ENCODE data around the gene RBBP5.

The RBBP5 gene

DNA sequence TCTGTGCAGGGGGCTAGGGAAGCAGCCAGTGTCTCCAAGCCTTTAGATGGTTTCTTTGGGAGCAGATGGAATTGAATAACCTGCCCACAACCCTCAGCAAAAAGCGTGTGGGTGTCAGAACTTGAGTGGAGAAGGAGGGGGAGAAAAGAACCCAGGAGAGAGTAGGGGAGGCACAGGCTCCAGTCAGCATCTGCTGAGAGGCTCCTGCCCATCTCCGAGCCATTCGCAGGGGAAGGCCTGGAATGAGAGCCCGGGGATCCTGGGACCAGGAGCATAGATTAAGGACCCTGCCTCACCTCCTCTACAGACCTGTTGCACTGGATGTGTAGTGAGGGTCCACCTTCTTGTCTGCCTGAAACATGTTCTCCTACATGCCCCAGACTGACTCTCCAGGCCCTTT, 53.8 kb downstream of the RBBP5 start:
- TF ChIP-seq, protein P1, sequence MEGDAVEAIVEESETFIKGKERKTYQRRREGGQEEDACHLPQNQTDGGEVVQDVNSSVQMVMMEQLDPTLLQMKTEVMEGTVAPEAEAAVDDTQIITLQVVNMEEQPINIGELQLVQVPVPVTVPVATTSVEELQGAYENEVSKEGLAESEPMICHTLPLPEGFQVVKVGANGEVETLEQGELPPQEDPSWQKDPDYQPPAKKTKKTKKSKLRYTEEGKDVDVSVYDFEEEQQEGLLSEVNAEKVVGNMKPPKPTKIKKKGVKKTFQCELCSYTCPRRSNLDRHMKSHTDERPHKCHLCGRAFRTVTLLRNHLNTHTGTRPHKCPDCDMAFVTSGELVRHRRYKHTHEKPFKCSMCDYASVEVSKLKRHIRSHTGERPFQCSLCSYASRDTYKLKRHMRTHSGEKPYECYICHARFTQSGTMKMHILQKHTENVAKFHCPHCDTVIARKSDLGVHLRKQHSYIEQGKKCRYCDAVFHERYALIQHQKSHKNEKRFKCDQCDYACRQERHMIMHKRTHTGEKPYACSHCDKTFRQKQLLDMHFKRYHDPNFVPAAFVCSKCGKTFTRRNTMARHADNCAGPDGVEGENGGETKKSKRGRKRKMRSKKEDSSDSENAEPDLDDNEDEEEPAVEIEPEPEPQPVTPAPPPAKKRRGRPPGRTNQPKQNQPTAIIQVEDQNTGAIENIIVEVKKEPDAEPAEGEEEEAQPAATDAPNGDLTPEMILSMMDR (conservative IDR thresholded peaks at IDR 0.05; ENCODE audit: control insufficient read depth, insufficient read depth, low read depth, low read length) = no peak
- H3K4me3 ChIP-seq (ENCODE audit: control insufficient read depth, low read depth, low read length) = no peak overlapping the region
- DNase-seq (ENCODE audit: low read depth) = no peak

GRCh38 chr1:205067031-205067430, 54.7 kb downstream of the RBBP5 start:
- TF ChIP-seq, protein P1 (conservative IDR thresholded peaks at IDR 0.05; ENCODE audit: control insufficient read depth, insufficient read depth, low read depth, low read length) = no peak
- H3K4me3 ChIP-seq (ENCODE audit: control insufficient read depth, low read depth, low read length) = no peak overlapping the region
- DNase-seq (ENCODE audit: low read depth) = no peak

GRCh38 chr1:205066141-205066818, 55.5 kb downstream of the RBBP5 start:
- no peak for DNase-seq (ENCODE audit: low read depth)

DNA sequence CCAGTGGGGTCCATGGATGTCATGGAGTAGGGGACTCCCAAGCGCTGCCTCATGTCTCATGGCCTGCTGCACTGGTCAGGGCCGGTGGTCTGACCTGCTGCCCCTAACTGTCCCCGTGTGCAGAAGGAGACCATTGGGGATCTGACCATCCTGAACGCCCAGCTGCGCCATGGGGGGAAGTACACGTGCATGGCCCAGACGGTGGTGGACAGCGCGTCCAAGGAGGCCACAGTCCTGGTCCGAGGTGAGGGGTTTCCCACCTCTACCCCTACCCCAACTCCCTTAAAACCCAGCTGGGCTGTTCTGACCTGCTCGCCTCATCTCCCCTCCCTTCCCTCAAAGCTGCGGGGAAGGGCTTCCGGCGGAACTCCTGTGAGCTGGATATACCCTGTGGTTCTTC, 56.1 kb downstream of the RBBP5 start:
- no peak for DNase-seq (ENCODE audit: low read depth)
- TF ChIP-seq, protein P1 (conservative IDR thresholded peaks at IDR 0.05; ENCODE audit: control insufficient read depth, insufficient read depth, low read depth, low read length) = no peak
- no peak overlapping the region for H3K4me3 ChIP-seq (ENCODE audit: control insufficient read depth, low read depth, low read length)

More at GRCh38 chr1:205066141-205066818, 55.5 kb downstream of the RBBP5 start:
- no peak overlapping the region for H3K4me3 ChIP-seq (ENCODE audit: control insufficient read depth, low read depth, low read length)
- TF ChIP-seq, protein P1 (conservative IDR thresholded peaks at IDR 0.05; ENCODE audit: control insufficient read depth, insufficient read depth, low read depth, low read length) = no peak

GRCh38 chr1:205064741-205065316, 56.9 kb downstream of the RBBP5 start:
- no peak for DNase-seq (ENCODE audit: low read depth)
- H3K4me3 ChIP-seq (ENCODE audit: control insufficient read depth, low read depth, low read length) = no peak overlapping the region
- TF ChIP-seq, protein P1 (conservative IDR thresholded peaks at IDR 0.05; ENCODE audit: control insufficient read depth, insufficient read depth, low read depth, low read length) = no peak

DNA sequence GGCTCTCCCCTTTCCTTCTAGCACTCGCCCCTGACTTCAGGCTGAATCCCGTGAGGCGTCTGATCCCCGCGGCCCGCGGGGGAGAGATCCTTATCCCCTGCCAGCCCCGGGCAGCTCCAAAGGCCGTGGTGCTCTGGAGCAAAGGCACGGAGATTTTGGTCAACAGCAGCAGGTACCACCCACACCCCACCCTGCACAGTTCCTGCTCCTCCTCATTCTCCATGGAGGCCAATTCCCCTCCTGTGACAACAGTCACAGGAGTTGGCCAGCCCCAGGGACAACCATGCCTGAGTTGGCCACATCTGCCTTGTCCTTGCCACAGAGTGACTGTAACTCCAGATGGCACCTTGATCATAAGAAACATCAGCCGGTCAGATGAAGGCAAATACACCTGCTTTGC, 57.5 kb downstream of the RBBP5 start:
- H3K4me3 ChIP-seq (ENCODE audit: control insufficient read depth, low read depth, low read length) = no peak overlapping the region
- TF ChIP-seq, protein P1 (conservative IDR thresholded peaks at IDR 0.05; ENCODE audit: control insufficient read depth, insufficient read depth, low read depth, low read length) = no peak
- no peak for DNase-seq (ENCODE audit: low read depth)
